ENCODE results near the gene BLVRA.
"Not testable (repeated sequence)": the region's sequence is repeated elsewhere in the genome, so short reads cannot be mapped to it uniquely, and the experiment has no call there.

Gene BLVRA

GRCh38 chr7:43769791-43770465 is 11.4 kb downstream of the BLVRA start:
- no peak overlapping the region for H3K4me3 ChIP-seq (ENCODE audit: low read depth, low read length)
- no peak for DNase-seq (ENCODE audit: low read depth)
- TF ChIP-seq, protein P1, sequence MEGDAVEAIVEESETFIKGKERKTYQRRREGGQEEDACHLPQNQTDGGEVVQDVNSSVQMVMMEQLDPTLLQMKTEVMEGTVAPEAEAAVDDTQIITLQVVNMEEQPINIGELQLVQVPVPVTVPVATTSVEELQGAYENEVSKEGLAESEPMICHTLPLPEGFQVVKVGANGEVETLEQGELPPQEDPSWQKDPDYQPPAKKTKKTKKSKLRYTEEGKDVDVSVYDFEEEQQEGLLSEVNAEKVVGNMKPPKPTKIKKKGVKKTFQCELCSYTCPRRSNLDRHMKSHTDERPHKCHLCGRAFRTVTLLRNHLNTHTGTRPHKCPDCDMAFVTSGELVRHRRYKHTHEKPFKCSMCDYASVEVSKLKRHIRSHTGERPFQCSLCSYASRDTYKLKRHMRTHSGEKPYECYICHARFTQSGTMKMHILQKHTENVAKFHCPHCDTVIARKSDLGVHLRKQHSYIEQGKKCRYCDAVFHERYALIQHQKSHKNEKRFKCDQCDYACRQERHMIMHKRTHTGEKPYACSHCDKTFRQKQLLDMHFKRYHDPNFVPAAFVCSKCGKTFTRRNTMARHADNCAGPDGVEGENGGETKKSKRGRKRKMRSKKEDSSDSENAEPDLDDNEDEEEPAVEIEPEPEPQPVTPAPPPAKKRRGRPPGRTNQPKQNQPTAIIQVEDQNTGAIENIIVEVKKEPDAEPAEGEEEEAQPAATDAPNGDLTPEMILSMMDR (IDR thresholded peaks at IDR 0.05; ENCODE audit: low read depth, low read length, missing control alignments), result peak; percentile 7

DNA sequence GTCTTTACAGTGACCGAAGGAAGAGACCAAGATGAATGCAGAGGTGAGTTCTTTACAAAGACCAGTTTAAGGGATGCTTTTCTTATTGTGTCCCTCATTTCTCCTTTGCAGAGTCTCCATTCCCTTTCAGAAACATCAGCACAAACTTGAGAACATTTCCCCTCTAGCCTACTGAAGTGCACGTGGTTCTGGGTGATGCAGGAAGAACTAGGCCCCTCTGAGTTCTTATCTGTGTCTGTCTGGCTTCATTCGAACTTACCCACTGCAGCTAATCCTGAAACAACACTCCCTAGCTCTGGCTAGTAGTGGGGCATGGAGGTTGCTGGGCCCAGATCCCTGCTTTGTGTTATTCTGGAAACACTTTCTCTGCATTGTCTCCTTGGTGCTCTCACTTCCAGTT is 12.6 kb downstream of the BLVRA start:
- H3K4me3 ChIP-seq (ENCODE audit: low read depth, low read length), result no peak overlapping the region
- DNase-seq (ENCODE audit: low read depth), result no peak
- TF ChIP-seq, protein P1 (IDR thresholded peaks at IDR 0.05; ENCODE audit: low read depth, low read length, missing control alignments), result no peak

GRCh38 chr7:43771573-43771972 is 13.1 kb downstream of the BLVRA start:
- DNase-seq (ENCODE audit: low read depth), result no peak

GRCh38 chr7:43773268-43773667 is 14.8 kb downstream of the BLVRA start:
- H3K4me3 ChIP-seq (ENCODE audit: low read depth, low read length); DNase-seq (ENCODE audit: low read depth): not testable (repeated sequence)

More at GRCh38 chr7:43771573-43771972, 13.1 kb downstream of the BLVRA start:
- TF ChIP-seq, protein P1 (IDR thresholded peaks at IDR 0.05; ENCODE audit: low read depth, low read length, missing control alignments), result no peak
- H3K4me3 ChIP-seq (ENCODE audit: low read depth, low read length), result no peak overlapping the region

- DNase-seq (ENCODE audit: low read depth); H3K4me3 ChIP-seq (ENCODE audit: low read depth, low read length): not testable (repeated sequence)
These were observed 16.8 kb downstream of the BLVRA start for GRCh38 chr7:43775255-43775654.

- DNase-seq (ENCODE audit: low read depth); H3K4me3 ChIP-seq (ENCODE audit: low read depth, low read length): not testable (repeated sequence)
These were observed 20.0 kb downstream of the BLVRA start for GRCh38 chr7:43778293-43779044.

- TF ChIP-seq, protein P1 (IDR thresholded peaks at IDR 0.05; ENCODE audit: low read depth, low read length, missing control alignments), result no peak
- no peak overlapping the region for H3K4me3 ChIP-seq (ENCODE audit: low read depth, low read length)
- no peak for DNase-seq (ENCODE audit: low read depth)
These were observed 20.7 kb downstream of the BLVRA start for GRCh38 chr7:43779045-43779812.

DNA sequence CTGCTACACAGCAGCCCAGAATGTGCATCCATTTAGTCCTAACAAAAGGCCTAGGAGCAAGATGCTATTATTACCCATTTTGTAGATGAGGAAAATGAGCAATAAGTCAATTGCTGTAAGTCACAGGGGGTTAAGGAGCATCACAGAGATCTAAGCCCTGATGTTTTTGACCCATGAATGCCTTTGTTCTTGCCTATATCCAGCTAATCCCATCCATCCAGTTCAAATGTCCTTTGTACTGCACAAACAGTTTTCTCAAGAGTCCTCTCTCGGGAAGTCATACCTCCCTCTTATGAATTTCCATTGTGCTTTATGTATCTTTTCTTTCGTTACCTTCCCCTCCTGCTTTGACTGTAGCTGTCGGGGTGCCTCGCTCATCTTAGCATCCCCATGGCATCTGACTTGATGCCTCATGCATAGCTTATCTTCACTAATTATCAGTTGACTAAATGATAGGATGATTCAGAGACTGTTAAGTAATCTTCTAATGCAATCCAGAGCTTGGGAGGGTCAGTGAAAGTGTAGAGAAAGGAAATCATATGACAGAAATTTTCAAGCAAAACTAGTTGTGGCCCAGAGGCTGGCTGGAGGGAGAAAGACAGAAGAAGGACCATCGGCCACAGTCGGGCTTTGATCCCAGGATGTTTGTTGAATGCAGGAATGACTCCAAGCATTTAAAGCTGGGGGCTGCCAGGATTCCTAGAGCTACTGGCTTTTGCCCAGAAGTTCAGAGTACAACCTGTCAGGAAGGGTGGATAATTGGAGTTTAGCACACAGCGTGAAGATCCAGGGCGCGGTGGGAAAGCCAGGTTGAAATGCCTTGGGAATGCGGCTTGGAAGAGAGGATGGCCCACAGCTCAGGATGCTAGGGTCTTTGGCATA is 23.5 kb downstream of the BLVRA start:
- DNase-seq (ENCODE audit: low read depth), result no peak
- H3K4me3 ChIP-seq (ENCODE audit: low read depth, low read length), result no peak overlapping the region
- TF ChIP-seq, protein P1 (IDR thresholded peaks at IDR 0.05; ENCODE audit: low read depth, low read length, missing control alignments), result no peak
